ENCODE measurements around the gene KRT86.

The KRT86 gene

DNA sequence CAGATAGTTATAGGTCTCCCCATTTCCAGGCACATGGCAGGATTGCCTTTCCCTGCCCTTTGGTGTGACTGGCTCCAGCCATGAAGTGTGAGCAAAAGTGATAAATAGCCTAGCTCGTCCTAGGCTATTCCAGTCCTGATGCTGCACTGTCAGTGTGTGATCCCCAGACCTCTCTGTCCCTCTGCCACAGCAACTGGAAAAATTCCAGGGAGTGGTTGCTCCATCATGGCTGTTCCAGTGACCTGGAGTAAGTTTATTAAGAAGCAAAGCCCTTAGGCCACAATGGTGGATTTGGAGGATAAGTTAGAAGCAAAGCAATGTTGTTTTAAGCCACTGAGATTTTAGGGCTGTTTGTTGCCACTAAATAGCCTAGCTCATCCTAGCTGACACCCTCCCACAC, 56.6 kb downstream of the KRT86 start:
- TF ChIP-seq ZNF266 (tag by site-specific recombination; IDR thresholded peaks at IDR 0.05; ENCODE audit: low read depth) (no peak), ZNF362 (tag by site-specific recombination; IDR thresholded peaks at IDR 0.05) (no peak), ZNF175 (tag by site-specific recombination; IDR thresholded peaks at IDR 0.05) (no peak), ZNF324 (tag by site-specific recombination; IDR thresholded peaks at IDR 0.05) (no peak), ZNF843 (tag by site-specific recombination; IDR thresholded peaks at IDR 0.05) (no peak), ZNF302 (tag by site-specific recombination; IDR thresholded peaks at IDR 0.05; ENCODE audit: low read depth) (no peak), ZNF529 (tag by site-specific recombination; IDR thresholded peaks at IDR 0.05; ENCODE audit: insufficient replicate concordance) (no peak), ZNF214 (tag by site-specific recombination; IDR thresholded peaks at IDR 0.05; ENCODE audit: borderline replicate concordance) (no peak), ZNF112 (tag by site-specific recombination; IDR thresholded peaks at IDR 0.05) (no peak), GLIS2 (tag by site-specific recombination; IDR thresholded peaks at IDR 0.05) (no peak), ZNF140 (tag by site-specific recombination; IDR thresholded peaks at IDR 0.05) (no peak), ZNF473 (tag by site-specific recombination; IDR thresholded peaks at IDR 0.05) (no peak)
- TF ChIP-seq, protein P1, sequence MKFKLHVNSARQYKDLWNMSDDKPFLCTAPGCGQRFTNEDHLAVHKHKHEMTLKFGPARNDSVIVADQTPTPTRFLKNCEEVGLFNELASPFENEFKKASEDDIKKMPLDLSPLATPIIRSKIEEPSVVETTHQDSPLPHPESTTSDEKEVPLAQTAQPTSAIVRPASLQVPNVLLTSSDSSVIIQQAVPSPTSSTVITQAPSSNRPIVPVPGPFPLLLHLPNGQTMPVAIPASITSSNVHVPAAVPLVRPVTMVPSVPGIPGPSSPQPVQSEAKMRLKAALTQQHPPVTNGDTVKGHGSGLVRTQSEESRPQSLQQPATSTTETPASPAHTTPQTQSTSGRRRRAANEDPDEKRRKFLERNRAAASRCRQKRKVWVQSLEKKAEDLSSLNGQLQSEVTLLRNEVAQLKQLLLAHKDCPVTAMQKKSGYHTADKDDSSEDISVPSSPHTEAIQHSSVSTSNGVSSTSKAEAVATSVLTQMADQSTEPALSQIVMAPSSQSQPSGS (tag by site-specific recombination; IDR thresholded peaks at IDR 0.05; ENCODE audit: low read depth): no peak
- TF ChIP-seq, protein P2, sequence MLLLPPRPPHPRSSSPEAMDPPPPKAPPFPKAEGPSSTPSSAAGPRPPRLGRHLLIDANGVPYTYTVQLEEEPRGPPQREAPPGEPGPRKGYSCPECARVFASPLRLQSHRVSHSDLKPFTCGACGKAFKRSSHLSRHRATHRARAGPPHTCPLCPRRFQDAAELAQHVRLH (tag by site-specific recombination; IDR thresholded peaks at IDR 0.05): no peak
- ChIA-PET CTCF (interaction anchor here (0.8 to 9.2 kb wide), 8 partner anchors 16 to 176 kb away, joined by 3 to 104 read pairs (median 4); no protein-coding TSS in a partner anchor), POLR2A (no interaction called here)
- Histone ChIP-seq H3K36me3 (ENCODE audit: control insufficient read depth in 2 of 2, insufficient read depth in 1 of 2, low read length in 2 of 2) (no peaks in the 10 kb centered on the region), H3K4me3 (ENCODE audit: low read depth, low read length) (no peak overlapping the region), H3K9me3 (ENCODE audit: control insufficient read depth, insufficient read depth, low read depth, low read length) (no peaks in the 10 kb centered on the region), H3K27ac (ENCODE audit: extremely low read depth, low read depth, low read length) (no peak overlapping the region), H3K4me1 (ENCODE audit: control insufficient read depth, insufficient read depth, low read length) (no peaks in the 10 kb centered on the region)

DNA sequence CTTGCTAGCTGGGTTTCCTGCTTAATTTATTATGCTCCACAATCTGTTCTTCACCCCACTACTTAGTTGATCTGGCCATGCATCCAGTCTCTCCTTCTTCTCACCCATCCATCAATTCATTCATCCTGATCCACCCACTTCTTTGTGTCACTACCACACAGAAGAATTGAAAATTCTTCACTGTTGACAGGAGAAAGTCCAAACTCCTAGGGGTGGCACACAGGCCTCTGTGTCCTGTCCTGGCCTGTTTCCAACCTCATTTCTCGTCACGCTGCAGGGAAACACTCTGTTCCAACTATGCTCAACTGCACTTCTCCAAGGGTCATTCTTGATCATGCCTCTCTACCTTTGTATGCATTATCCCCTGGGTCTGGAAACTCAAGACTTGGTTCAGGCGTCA, 57.4 kb downstream of the KRT86 start:
- no peaks in the 10 kb centered on the region for H3K4me1 ChIP-seq (ENCODE audit: control insufficient read depth, insufficient read depth, low read length)
- ChIA-PET POLR2A (no interaction called here), CTCF (interaction anchor here (0.5 to 9.2 kb wide), 7 partner anchors 16 to 542 kb away, joined by 3 to 104 read pairs (median 5); no protein-coding TSS in a partner anchor)
- no peaks in the 10 kb centered on the region for H3K36me3 ChIP-seq (ENCODE audit: control insufficient read depth in 2 of 2, insufficient read depth in 1 of 2, low read length in 2 of 2)
- TF ChIP-seq ZNF311 (tag by site-specific recombination; IDR thresholded peaks at IDR 0.05; ENCODE audit: borderline replicate concordance) (no peak), ZNF16 (tag by site-specific recombination; IDR thresholded peaks at IDR 0.05; ENCODE audit: low read depth) (no peak)
- no peak overlapping the region for H3K4me3 ChIP-seq (ENCODE audit: low read depth, low read length)
- no peaks in the 10 kb centered on the region for H3K9me3 ChIP-seq (ENCODE audit: control insufficient read depth, insufficient read depth, low read depth, low read length)
- no peak overlapping the region for H3K27ac ChIP-seq (ENCODE audit: extremely low read depth, low read depth, low read length)

GRCh38 chr12:52332381-52332780, 57.9 kb downstream of the KRT86 start:
- H3K27ac ChIP-seq (ENCODE audit: extremely low read depth, low read depth, low read length): no peak overlapping the region
- CTCF ChIA-PET: interaction anchor here (0.6 to 9.2 kb wide), 3 partner anchors 110 to 647 kb away, joined by 3 to 104 read pairs (median 6); no protein-coding TSS in a partner anchor
- no peak overlapping the region for H3K4me3 ChIP-seq (ENCODE audit: low read depth, low read length)
- POLR2A ChIA-PET: no interaction called here
- H3K4me1 ChIP-seq (ENCODE audit: control insufficient read depth, insufficient read depth, low read length): 0 out of 2 replicates have a peak, but pooled peaks cover 2% of the 10 kb centered on the region
- H3K9me3 ChIP-seq (ENCODE audit: control insufficient read depth, insufficient read depth, low read depth, low read length): no peaks in the 10 kb centered on the region
- no peaks in the 10 kb centered on the region for H3K36me3 ChIP-seq (ENCODE audit: control insufficient read depth in 2 of 2, insufficient read depth in 1 of 2, low read length in 2 of 2)
- TF ChIP-seq SP3 (tag by site-specific recombination; IDR thresholded peaks at IDR 0.05): no peak
- TF ChIP-seq, protein P3, sequence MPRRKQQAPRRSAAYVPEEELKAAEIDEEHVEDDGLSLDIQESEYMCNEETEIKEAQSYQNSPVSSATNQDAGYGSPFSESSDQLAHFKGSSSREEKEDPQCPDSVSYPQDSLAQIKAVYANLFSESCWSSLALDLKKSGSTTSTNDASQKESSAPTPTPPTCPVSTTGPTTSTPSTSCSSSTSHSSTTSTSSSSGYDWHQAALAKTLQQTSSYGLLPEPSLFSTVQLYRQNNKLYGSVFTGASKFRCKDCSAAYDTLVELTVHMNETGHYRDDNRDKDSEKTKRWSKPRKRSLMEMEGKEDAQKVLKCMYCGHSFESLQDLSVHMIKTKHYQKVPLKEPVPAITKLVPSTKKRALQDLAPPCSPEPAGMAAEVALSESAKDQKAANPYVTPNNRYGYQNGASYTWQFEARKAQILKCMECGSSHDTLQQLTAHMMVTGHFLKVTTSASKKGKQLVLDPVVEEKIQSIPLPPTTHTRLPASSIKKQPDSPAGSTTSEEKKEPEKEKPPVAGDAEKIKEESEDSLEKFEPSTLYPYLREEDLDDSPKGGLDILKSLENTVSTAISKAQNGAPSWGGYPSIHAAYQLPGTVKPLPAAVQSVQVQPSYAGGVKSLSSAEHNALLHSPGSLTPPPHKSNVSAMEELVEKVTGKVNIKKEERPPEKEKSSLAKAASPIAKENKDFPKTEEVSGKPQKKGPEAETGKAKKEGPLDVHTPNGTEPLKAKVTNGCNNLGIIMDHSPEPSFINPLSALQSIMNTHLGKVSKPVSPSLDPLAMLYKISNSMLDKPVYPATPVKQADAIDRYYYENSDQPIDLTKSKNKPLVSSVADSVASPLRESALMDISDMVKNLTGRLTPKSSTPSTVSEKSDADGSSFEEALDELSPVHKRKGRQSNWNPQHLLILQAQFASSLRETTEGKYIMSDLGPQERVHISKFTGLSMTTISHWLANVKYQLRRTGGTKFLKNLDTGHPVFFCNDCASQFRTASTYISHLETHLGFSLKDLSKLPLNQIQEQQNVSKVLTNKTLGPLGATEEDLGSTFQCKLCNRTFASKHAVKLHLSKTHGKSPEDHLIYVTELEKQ (tag by site-specific recombination; IDR thresholded peaks at IDR 0.05; ENCODE audit: borderline replicate concordance): no peak
- TF ChIP-seq ZNF221 (tag by site-specific recombination; IDR thresholded peaks at IDR 0.05; ENCODE audit: borderline replicate concordance): no peak
- TF ChIP-seq ZNF544 (tag by site-specific recombination; IDR thresholded peaks at IDR 0.05): no peak
- no peak for TF ChIP-seq ZNF362 (tag by site-specific recombination; IDR thresholded peaks at IDR 0.05)
- no peak for TF ChIP-seq ZNF426 (tag by site-specific recombination; IDR thresholded peaks at IDR 0.05)
- TF ChIP-seq, protein P4, sequence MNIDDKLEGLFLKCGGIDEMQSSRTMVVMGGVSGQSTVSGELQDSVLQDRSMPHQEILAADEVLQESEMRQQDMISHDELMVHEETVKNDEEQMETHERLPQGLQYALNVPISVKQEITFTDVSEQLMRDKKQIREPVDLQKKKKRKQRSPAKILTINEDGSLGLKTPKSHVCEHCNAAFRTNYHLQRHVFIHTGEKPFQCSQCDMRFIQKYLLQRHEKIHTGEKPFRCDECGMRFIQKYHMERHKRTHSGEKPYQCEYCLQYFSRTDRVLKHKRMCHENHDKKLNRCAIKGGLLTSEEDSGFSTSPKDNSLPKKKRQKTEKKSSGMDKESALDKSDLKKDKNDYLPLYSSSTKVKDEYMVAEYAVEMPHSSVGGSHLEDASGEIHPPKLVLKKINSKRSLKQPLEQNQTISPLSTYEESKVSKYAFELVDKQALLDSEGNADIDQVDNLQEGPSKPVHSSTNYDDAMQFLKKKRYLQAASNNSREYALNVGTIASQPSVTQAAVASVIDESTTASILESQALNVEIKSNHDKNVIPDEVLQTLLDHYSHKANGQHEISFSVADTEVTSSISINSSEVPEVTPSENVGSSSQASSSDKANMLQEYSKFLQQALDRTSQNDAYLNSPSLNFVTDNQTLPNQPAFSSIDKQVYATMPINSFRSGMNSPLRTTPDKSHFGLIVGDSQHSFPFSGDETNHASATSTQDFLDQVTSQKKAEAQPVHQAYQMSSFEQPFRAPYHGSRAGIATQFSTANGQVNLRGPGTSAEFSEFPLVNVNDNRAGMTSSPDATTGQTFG (tag by site-specific recombination; IDR thresholded peaks at IDR 0.05; ENCODE audit: borderline replicate concordance): no peak
